HG03135 (cell line): Measurements from ENCODE around the gene U2SURP.

Experiments used
- ATAC-seq: cut with Tn5 transposase; IDR thresholded peaks from one replicate; pipeline ENCODE4 v1.9.1; 2021; ENCODE audit warnings: mild to moderate bottlenecking, moderate library complexity; ENCODE audit not compliant: unreplicated experiment

U2SURP gene

GRCh38 chr3:143001369-143002082 is at the start of gene U2SURP:
TSS of gene U2SURP (plus strand) at chr3:143001570. CDS start at chr3:143001629, 59 bp downstream.
- peak; percentile 92 for ATAC-seq

- no peak for ATAC-seq
These were observed 49.6 kb upstream of the U2SURP start for GRCh38 chr3:142951794-142952193.

DNA sequence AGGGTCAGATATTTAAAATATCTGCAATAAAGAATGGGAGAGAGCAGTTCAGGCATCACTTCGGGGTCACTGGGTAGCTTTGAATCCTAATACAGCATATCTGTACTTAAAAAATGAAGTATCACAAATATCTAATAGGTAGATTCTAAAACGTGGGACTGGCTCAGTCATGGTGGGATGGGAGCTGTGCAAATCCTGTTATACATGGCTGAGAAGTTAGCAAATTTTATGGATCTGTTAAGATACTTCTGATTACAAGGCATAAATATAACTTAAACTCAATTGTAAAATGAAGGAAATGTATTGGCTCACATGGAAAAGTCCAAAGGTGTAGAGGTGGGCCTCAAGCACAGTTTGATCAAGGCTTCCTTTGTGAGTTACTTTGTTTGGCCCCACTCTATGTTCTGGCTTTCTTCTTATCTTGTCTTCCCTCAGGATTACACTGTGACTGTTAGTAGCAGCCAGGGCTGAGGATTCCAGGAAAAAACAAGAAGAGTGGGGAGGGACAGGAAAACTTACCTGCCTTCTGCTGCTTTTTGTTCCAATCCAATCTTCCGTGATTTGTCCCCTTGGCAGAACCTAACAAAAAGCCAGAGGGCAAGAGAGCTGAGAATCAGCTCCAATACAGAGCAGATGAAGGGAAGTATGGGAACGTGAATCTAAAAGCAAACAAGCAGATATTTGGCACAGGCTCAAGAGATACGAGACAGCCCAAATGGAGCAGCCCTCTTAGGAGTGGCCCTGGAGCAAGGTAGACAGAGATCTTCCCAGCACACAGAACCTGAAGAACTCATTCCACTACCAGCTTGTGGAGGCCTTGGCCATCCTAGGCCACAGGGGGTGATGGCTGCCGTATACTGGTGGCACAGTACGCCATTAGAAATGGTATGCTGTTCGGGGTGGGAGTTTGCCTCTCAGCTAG is 48.8 kb upstream of the U2SURP start:
- ATAC-seq, result no peak

- ATAC-seq, result no peak
These were observed 47.9 kb upstream of the U2SURP start for GRCh38 chr3:142953443-142953842.

GRCh38 chr3:142958707-142959106 is 42.7 kb upstream of the U2SURP start:
- ATAC-seq, result no peak

- ATAC-seq, result no peak
These were observed 41.0 kb upstream of the U2SURP start for GRCh38 chr3:142960322-142960850.

- no peak for ATAC-seq
These were observed 39.8 kb upstream of the U2SURP start for GRCh38 chr3:142961539-142961938.

DNA sequence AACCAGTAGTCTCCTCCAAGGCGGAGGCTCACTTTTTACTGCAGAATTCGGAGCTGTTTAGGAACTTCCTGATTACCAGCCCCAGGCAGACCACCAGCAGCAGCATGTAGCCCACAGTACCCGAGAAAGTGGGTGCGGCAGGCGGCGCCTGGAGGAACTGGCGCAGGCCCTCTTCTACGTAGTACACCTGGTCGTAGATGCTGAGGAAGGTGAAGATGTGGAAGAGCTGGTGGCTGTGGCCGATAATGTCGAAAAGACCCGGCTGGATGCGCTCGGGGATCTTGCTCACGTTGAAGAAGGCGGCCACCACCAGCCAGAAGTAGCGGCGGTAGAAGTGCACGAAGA is 39.2 kb upstream of the U2SURP start:
- no peak for ATAC-seq

DNA sequence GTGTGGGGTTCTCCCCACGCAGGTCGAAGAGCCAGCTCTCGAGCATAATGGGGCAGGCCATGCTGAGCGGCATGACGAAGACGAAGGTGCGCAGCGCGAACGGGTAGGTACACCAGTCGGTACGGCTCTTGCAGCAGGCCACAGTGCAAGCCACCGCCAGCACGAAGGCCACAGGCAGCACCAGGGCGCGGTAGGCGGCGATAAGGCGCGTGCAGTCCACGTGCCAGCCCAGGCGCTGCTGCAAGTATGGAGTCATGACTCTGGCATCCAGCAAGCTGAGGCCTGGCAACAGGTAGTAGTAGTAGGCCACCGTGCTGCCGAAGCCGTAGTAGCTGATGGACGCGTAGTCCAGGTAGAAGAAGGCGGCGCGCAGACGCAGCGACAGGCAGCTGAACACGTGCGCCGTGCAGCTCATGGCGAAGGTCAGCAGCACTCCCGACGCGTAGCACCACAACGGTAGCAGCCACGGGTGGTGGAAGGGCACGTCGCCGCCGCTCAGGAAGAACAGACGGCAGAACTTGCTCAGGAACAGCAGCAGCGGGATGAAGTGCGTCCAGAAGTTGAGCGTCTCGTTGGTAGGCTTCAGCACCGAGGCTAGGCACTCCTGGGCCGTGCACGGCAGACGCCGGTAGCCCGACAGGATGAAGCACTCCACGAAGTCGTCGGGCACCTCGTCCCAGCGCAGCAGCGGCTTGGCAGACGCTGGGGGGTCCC is 38.7 kb upstream of the U2SURP start:
- ATAC-seq, result peak; percentile 3

DNA sequence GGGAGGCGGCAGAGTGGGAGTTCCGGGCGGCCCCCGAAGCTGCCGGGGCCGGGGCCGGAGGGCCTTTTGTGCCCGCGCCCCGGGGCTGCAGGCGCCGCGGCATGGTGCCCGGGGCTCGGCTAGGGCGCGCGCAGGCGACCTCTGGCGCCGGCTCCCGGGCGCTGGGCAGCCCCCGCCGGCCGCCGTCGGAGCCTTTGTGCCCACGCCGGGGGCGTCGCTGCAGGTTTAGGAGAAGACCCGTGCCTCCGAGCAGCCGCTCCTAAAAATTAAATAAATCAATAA is 38.2 kb upstream of the U2SURP start:
- ATAC-seq, result peak; percentile 26

GRCh38 chr3:142963516-142964448 is 37.6 kb upstream of the U2SURP start, which contains the start of gene PAQR9:
TSS of gene PAQR9 (minus strand) at chr3:142963674. CDS start at chr3:142963336, 338 bp downstream.
- ATAC-seq, result peak; percentile 53

- no peak for ATAC-seq
These were observed 35.8 kb upstream of the U2SURP start for GRCh38 chr3:142965581-142965980.

- ATAC-seq, result no peak
These were observed 34.6 kb upstream of the U2SURP start for GRCh38 chr3:142966808-142967207.

DNA sequence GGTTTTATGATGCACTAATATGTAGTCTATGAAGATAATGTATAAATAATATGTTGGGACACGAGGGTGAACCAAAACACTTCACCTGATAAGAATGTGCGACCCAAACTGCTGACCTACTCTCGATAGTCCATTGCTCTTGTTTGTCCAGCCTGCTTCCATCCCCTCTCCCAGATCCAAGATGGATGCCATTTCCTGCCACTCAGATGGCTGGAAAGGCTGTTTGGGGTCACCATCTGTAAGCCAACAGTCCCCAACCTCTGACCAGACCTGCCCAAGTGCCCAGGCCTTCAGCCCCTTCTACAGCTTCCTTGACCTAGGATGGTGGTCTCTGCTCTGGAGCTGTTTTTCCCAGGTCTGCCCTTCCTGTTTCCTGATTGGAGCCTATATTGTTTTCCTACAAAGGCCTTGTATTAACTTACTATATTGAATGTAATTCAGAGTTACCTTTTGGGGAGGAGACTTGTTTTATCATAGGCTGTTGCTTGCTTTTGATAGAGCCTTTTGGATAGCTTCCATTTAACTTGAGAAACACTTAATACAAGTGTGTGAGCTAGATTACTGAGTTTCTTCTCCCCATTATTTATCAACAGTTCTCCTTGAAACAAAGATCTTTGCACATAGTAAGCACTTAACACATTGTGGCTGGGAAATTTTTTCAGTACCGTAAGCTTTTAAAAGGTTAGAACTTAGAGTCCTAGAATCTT is 32.9 kb upstream of the U2SURP start:
- ATAC-seq, result no peak

GRCh38 chr3:142971431-142971830 is 29.9 kb upstream of the U2SURP start:
- no peak for ATAC-seq

GRCh38 chr3:142972092-142972753 is 29.1 kb upstream of the U2SURP start:
- no peak for ATAC-seq

- no peak for ATAC-seq
These were observed 28.0 kb upstream of the U2SURP start for GRCh38 chr3:142973217-142974009.

- no peak for ATAC-seq
These were observed 25.9 kb upstream of the U2SURP start for GRCh38 chr3:142975316-142975995.
